GM12878 (cell line): ENCODE measurements around the gene KRTAP1-1. TPM values are rescaled to one million over a fixed set of nuclear protein-coding genes. Genes with fewer than 3 reads are reported as not detected.

Experiments
- ATAC-seq: fragments of 200-7000 bp; cut with Tn5 transposase; 3 replicates; pipeline ENCODE4 v1.9.1; 2020; ENCODE audit warnings: mild to moderate bottlenecking, moderate library complexity
- BruUV-seq: library from RNA; stranded (reverse); fragments of 400-500 nt; replicated peaks from 2 replicates; lab custom pipeline; 2021; lab: Mats Ljungman, UMichigan
- CTCF ChIA-PET: fragments of 300-600 bp; sonication (Branson Sonifier 250); formaldehyde crosslinking; extraction: SDS; loops from one replicate; lab custom pipeline; 2021; ENCODE audit warnings: inconsistent platforms; lab: Yijun Ruan, JAX
- POLR2A ChIA-PET: fragments of 350-600 bp; formaldehyde crosslinking; extraction: SDS; loops from one replicate; lab custom pipeline; 2021; ENCODE audit warnings: inconsistent platforms; lab: Charles Lee
- RAD21 ChIA-PET: fragments of 300-600 bp; sonication (Branson Sonifier 250); formaldehyde crosslinking; loops from one replicate; lab custom pipeline; 2023; ENCODE audit warnings: antibody characterized with exemption; ENCODE audit not compliant: unreplicated experiment; lab: Charles Lee
- SMC1A ChIA-PET: fragments of 300-600 bp; sonication (Branson Sonifier 250); formaldehyde crosslinking; loops from one replicate; lab custom pipeline; 2023; ENCODE audit not compliant: unreplicated experiment, uncharacterized antibody; lab: Charles Lee
- DNase-seq: peaks from one replicate; pipeline ENCODE4 v3.0.0-alpha.2; 2011; ENCODE audit warnings: low read depth, low spot score
- FAIRE-seq: peaks from 3 replicates; lab custom pipeline; 2011; peaks lifted over from hg19 to GRCh38; lab: Jason Lieb, UNC
- H2AFZ ChIP-seq: 2 replicates; pipeline ENCODE4 v1.6.0; 2011; ENCODE audit warnings: low read depth, low read length, control low read depth; ENCODE audit not compliant: control insufficient read depth
- H3K27ac ChIP-seq: 2 replicates; pipeline ENCODE4 v1.5.1; 2011; ENCODE audit warnings: control low read depth; ENCODE audit not compliant: control insufficient read depth, insufficient read depth
- H3K27me3 ChIP-seq, 2 experiments: replicated peaks in 1 of 2; 2 replicates each; pipeline versions ENCODE4 v1.6.0 to v1.6.1; 2011; ENCODE audit warnings: low read length in 1 of 2; ENCODE audit not compliant: control insufficient read depth in 2 of 2, insufficient read depth in 2 of 2
- H3K36me3 ChIP-seq, 2 experiments: 2 replicates each; pipeline ENCODE4 v1.5.1; 2011; ENCODE audit warnings: low read length in 1 of 2; ENCODE audit not compliant: control insufficient read depth in 2 of 2, insufficient read depth in 2 of 2
- H3K4me1 ChIP-seq: 2 replicates; pipeline ENCODE4 v1.6.1; 2011; ENCODE audit warnings: mild to moderate bottlenecking, low read length, moderate library complexity, mixed read lengths; ENCODE audit not compliant: control insufficient read depth, insufficient read depth
- H3K4me2 ChIP-seq: 2 replicates; pipeline ENCODE4 v1.6.0; 2011; ENCODE audit warnings: control low read depth; ENCODE audit not compliant: control insufficient read depth, insufficient read depth
- H3K4me3 ChIP-seq: fragments of 200-600 bp; sonication (generic); 2 replicates; pipeline ENCODE4 v1.5.1; 2016
- H3K79me2 ChIP-seq: 2 replicates; pipeline ENCODE4 v1.6.0; 2011; ENCODE audit warnings: low read length; ENCODE audit not compliant: control insufficient read depth, insufficient read depth
- H3K9ac ChIP-seq: 2 replicates; pipeline ENCODE4 v1.8.0; 2011; ENCODE audit warnings: low read length, control low read depth, mixed read lengths; ENCODE audit not compliant: control insufficient read depth, insufficient read depth
- H3K9me3 ChIP-seq: replicated peaks from 3 replicates; pipeline ENCODE4 v1.5.1; 2011; ENCODE audit warnings: mild to moderate bottlenecking, low read length; ENCODE audit not compliant: control insufficient read depth, insufficient read depth
- H4K20me1 ChIP-seq: 2 replicates; pipeline ENCODE4 v1.6.0; 2011; ENCODE audit not compliant: control insufficient read depth, insufficient read depth
- BCL11A ChIP-seq: IDR thresholded peaks from 2 replicates; pipeline ENCODE4 v1.6.1; 2011; ENCODE audit warnings: low read depth, low read length
- BRCA1 ChIP-seq: IDR thresholded peaks from 2 replicates; pipeline ENCODE4 v1.6.1; 2011; ENCODE audit warnings: low read depth, low read length, improper control_type of control experiment
- FOXK2 ChIP-seq: fragments of 450-650 bp; IDR thresholded peaks from 2 replicates; pipeline ENCODE4 v1.6.1; 2017; ENCODE audit warnings: mild to moderate bottlenecking, moderate library complexity
- GABPA ChIP-seq: IDR thresholded peaks from 2 replicates; pipeline ENCODE4 v1.6.1; 2014; ENCODE audit warnings: antibody characterized with exemption, low read depth, mild to moderate bottlenecking, inconsistent platforms
- KLF5 ChIP-seq: fragments of 450-650 bp; IDR thresholded peaks from 2 replicates; pipeline ENCODE4 v1.6.1; 2014; ENCODE audit warnings: mild to moderate bottlenecking; ENCODE audit not compliant: partially characterized antibody
- MEF2A ChIP-seq: IDR thresholded peaks from 2 replicates; pipeline ENCODE4 v1.6.1; 2011; ENCODE audit warnings: low read depth, mild to moderate bottlenecking, low read length, moderate library complexity; ENCODE audit not compliant: insufficient read depth
- MLLT1 ChIP-seq: fragments of 450-650 bp; IDR thresholded peaks from 2 replicates; pipeline ENCODE4 v1.6.1; 2016; ENCODE audit warnings: mild to moderate bottlenecking
- NR2C1 ChIP-seq: fragments of 450-650 bp; IDR thresholded peaks from 2 replicates; pipeline ENCODE4 v1.6.1; 2017; ENCODE audit warnings: antibody characterized with exemption, mild to moderate bottlenecking, moderate library complexity
- PAX8 ChIP-seq: fragments of 450-650 bp; IDR thresholded peaks from 2 replicates; pipeline ENCODE4 v1.6.1; 2017; ENCODE audit warnings: mild to moderate bottlenecking, moderate library complexity
- SMAD1 ChIP-seq: fragments of 450-650 bp; IDR thresholded peaks from 2 replicates; pipeline ENCODE4 v1.6.1; 2018; ENCODE audit warnings: mild to moderate bottlenecking, low read depth; ENCODE audit not compliant: partially characterized antibody
- SPI1 ChIP-seq: IDR thresholded peaks from 2 replicates; pipeline ENCODE4 v1.6.1; 2011; ENCODE audit warnings: low read depth, mild to moderate bottlenecking, low read length, moderate library complexity, borderline replicate concordance; ENCODE audit not compliant: insufficient read depth
- SREBF2 ChIP-seq: IDR thresholded peaks from 2 replicates; pipeline ENCODE4 v1.6.1; 2012; ENCODE audit warnings: mild to moderate bottlenecking, low read length
- YBX1 ChIP-seq: fragments of 450-650 bp; IDR thresholded peaks from 2 replicates; pipeline ENCODE4 v1.6.1; 2016; ENCODE audit warnings: antibody characterized with exemption
- ZBED1 ChIP-seq: IDR thresholded peaks from 2 replicates; pipeline ENCODE4 v1.6.1; 2016; ENCODE audit warnings: borderline replicate concordance
- ZBTB40 ChIP-seq: fragments of 450-650 bp; IDR thresholded peaks from 2 replicates; pipeline ENCODE4 v1.6.1; 2016; ENCODE audit warnings: mild to moderate bottlenecking, moderate library complexity, borderline replicate concordance
- WGBS: methylation state at CpG from one replicate; pipeline ENCODE4 v1.1.6; 2016; ENCODE audit warnings: low lambda C conversion rate; ENCODE audit not compliant: insufficient replicate concordance, insufficient coverage; ENCODE audit errors: missing lambda C conversion rate; 5-methylcytosine and 5-hydroxymethylcytosine counted together
- in situ Hi-C: fragments of 300-500 bp; cut with MboI; formaldehyde crosslinking; loops from 9 replicates; pipeline ENCODE4 v1.14.3; 2018; ENCODE audit warnings: mixed read lengths
- intact Hi-C: fragments of 100-400 bp; cut with micrococcal nuclease; formaldehyde crosslinking; loops from one replicate; pipeline ENCODE4 v1.14.2; 2022; ENCODE audit not compliant: unreplicated experiment
- polyA plus RNA-seq, 11 experiments: library from polyadenylated mRNA; depleted of rRNA in 4 of 11; unstranded in 6 of 11; stranded (reverse) in 5 of 11; fragments of >200 nt; fragmentation: Nextera tagmentation in 4 of 11; fragmentation: Illumina TruSeq in 1 of 11; extraction: Ambion mirVana in 4 of 11; extraction: Trizol in 1 of 11; gene quantifications; 1 replicate in 1 of 11; 2 replicates in 10 of 11; pipeline versions ENCODE4 v1.2.1 to v1.2.3, GENCODE V29; 2011 to 2016; ENCODE audit warnings: inconsistent platforms in 2 of 11, missing spikeins in 2 of 11, low read depth in 1 of 11
- total RNA-seq, 4 experiments: library from RNA; depleted of rRNA in 3 of 4; stranded (reverse); fragments of >200 nt in 3 of 4; fragmentation: Illumina TruSeq in 1 of 4; extraction: Trizol in 1 of 4; gene quantifications; 2 replicates each; pipeline versions ENCODE4 v1.2.1 to v1.2.3, GENCODE V29; 2013 to 2021
- TF ChIP-seq, protein P1 (sequence below): fragments of 450-650 bp; IDR thresholded peaks from 2 replicates; pipeline ENCODE4 v1.6.1; 2014; ENCODE audit warnings: mild to moderate bottlenecking
- TF ChIP-seq, protein P2 (sequence below): fragments of 450-650 bp; conservative IDR thresholded peaks from 2 replicates; pipeline ENCODE4 v1.6.1; 2017; ENCODE audit warnings: mild to moderate bottlenecking, moderate library complexity

Gene KRTAP1-1
- total and polyA plus RNA-seq, 10 of the 15 experiments (the other 5 are each of a cell fraction or from before 2014, with no cell fraction given), result not detected

GRCh38 chr17:40997361-40997760 lies 43.9 kb downstream of the KRTAP1-1 start:
- Histone ChIP-seq H3K27me3 (peaks cover 0 to 8% of the 10 kb centered on the region in 2 experiments; a peak in 2 of 4 replicates), H3K36me3 (no peaks in the 10 kb centered on the region), H3K4me1 (no peaks in the 10 kb centered on the region), H4K20me1 (no peaks in the 10 kb centered on the region), H3K9me3 (no peaks in the 10 kb centered on the region), H3K4me3 (no peak overlapping the region), H3K9ac (no peak overlapping the region), H2AFZ (no peak overlapping the region), H3K27ac (no peak overlapping the region), H3K4me2 (no peak overlapping the region), H3K79me2 (no peaks in the 10 kb centered on the region)
- SMC1A ChIA-PET, result no interaction called here
- WGBS, result 6% methylated on average over 2 of the region's 2 CpGs
- intact Hi-C loops (no loop called here), in situ Hi-C loops (no loop called here)
- RAD21 ChIA-PET, result no interaction called here
- BruUV-seq, result no TSS peak
- CTCF ChIA-PET, result no interaction called here
- POLR2A ChIA-PET, result no interaction called here
- ATAC-seq (no peak), FAIRE-seq (no peak), DNase-seq (no peak)
- TF ChIP-seq ZBTB40, result no peak
- no peak for TF ChIP-seq FOXK2
- no peak for TF ChIP-seq PAX8
- TF ChIP-seq MLLT1, result no peak
- no peak for TF ChIP-seq BCL11A
- TF ChIP-seq YBX1, result no peak
- TF ChIP-seq, protein P1, sequence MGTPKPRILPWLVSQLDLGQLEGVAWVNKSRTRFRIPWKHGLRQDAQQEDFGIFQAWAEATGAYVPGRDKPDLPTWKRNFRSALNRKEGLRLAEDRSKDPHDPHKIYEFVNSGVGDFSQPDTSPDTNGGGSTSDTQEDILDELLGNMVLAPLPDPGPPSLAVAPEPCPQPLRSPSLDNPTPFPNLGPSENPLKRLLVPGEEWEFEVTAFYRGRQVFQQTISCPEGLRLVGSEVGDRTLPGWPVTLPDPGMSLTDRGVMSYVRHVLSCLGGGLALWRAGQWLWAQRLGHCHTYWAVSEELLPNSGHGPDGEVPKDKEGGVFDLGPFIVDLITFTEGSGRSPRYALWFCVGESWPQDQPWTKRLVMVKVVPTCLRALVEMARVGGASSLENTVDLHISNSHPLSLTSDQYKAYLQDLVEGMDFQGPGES, result no peak
- TF ChIP-seq NR2C1, result no peak
- TF ChIP-seq MEF2A, result no peak
- no peak for TF ChIP-seq SPI1
- TF ChIP-seq, protein P2, sequence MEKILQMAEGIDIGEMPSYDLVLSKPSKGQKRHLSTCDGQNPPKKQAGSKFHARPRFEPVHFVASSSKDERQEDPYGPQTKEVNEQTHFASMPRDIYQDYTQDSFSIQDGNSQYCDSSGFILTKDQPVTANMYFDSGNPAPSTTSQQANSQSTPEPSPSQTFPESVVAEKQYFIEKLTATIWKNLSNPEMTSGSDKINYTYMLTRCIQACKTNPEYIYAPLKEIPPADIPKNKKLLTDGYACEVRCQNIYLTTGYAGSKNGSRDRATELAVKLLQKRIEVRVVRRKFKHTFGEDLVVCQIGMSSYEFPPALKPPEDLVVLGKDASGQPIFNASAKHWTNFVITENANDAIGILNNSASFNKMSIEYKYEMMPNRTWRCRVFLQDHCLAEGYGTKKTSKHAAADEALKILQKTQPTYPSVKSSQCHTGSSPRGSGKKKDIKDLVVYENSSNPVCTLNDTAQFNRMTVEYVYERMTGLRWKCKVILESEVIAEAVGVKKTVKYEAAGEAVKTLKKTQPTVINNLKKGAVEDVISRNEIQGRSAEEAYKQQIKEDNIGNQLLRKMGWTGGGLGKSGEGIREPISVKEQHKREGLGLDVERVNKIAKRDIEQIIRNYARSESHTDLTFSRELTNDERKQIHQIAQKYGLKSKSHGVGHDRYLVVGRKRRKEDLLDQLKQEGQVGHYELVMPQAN, result no peak
- TF ChIP-seq SREBF2, result no peak
- TF ChIP-seq BRCA1, result no peak
- no peak for TF ChIP-seq KLF5
- no peak for TF ChIP-seq ZBED1
- no peak for TF ChIP-seq GABPA
- no peak for TF ChIP-seq SMAD1
